Keratinocyte (primary cell): ENCODE results near the gene LTB4R2. TPM values are rescaled to one million over a fixed set of nuclear protein-coding genes. Genes with fewer than 3 reads are reported as not detected.

Experiments
- DNase-seq: peaks from one replicate; pipeline ENCODE4 v3.0.0-alpha.2; 2011; ENCODE audit warnings: low read depth, missing footprints, low spot score
- FAIRE-seq: peaks from 2 replicates; lab custom pipeline; 2011; peaks lifted over from hg19 to GRCh38; lab: Jason Lieb, UNC
- H2AFZ ChIP-seq: 2 replicates; pipeline ENCODE4 v1.6.0; 2012; ENCODE audit warnings: low read length, control low read depth, inconsistent platforms; ENCODE audit not compliant: control insufficient read depth
- H3K27ac ChIP-seq: 2 replicates; pipeline ENCODE4 v1.5.1; 2011; ENCODE audit warnings: low read length; ENCODE audit not compliant: control insufficient read depth, insufficient read depth
- H3K27me3 ChIP-seq: 3 replicates; pipeline ENCODE4 v1.6.0; 2011; ENCODE audit warnings: low read length; ENCODE audit not compliant: control insufficient read depth, insufficient read depth; ENCODE audit errors: extremely low read depth
- H3K36me3 ChIP-seq, 2 experiments: 2 replicates in 1 of 2; 3 replicates in 1 of 2; pipeline ENCODE4 v1.5.1; 2011; ENCODE audit warnings: low read length in 2 of 2, mild to moderate bottlenecking in 1 of 2; ENCODE audit not compliant: control insufficient read depth in 2 of 2, insufficient read depth in 2 of 2; ENCODE audit errors: extremely low read depth in 1 of 2
- H3K4me1 ChIP-seq: 3 replicates; pipeline ENCODE4 v1.5.1; 2011; ENCODE audit warnings: low read length; ENCODE audit not compliant: control insufficient read depth, insufficient read depth; ENCODE audit errors: extremely low read depth
- H3K4me2 ChIP-seq: 3 replicates; pipeline ENCODE4 v1.6.0; 2011; ENCODE audit warnings: low read depth, low read length; ENCODE audit not compliant: control insufficient read depth, insufficient read depth; ENCODE audit errors: extremely low read depth
- H3K4me3 ChIP-seq, 3 experiments: fragments of 200-600 bp in 1 of 3; sonication (generic) in 1 of 3; 2 replicates in 2 of 3; 3 replicates in 1 of 3; pipeline ENCODE4 v1.5.1; 2011 to 2016; ENCODE audit warnings: low read length in 3 of 3, mild to moderate bottlenecking in 3 of 3, control low read depth in 2 of 3, inconsistent platforms in 1 of 3, low read depth in 1 of 3, mixed read lengths in 1 of 3, mixed run types in 1 of 3, moderate library complexity in 1 of 3; ENCODE audit not compliant: control insufficient read depth in 2 of 3, insufficient read depth in 2 of 3; ENCODE audit errors: extremely low read depth in 1 of 3
- H3K79me2 ChIP-seq: 2 replicates; pipeline ENCODE4 v1.6.0; 2012; ENCODE audit warnings: low read length; ENCODE audit not compliant: control insufficient read depth, insufficient read depth
- H3K9ac ChIP-seq: 3 replicates; pipeline ENCODE4 v1.6.0; 2011; ENCODE audit warnings: low read length; ENCODE audit not compliant: control insufficient read depth, insufficient read depth; ENCODE audit errors: extremely low read depth
- H3K9me1 ChIP-seq: 3 replicates; pipeline ENCODE4 v1.6.0; 2011; ENCODE audit warnings: low read length; ENCODE audit not compliant: control insufficient read depth, insufficient read depth; ENCODE audit errors: extremely low read depth
- H3K9me3 ChIP-seq: 2 replicates; pipeline ENCODE4 v1.5.1; 2012; ENCODE audit warnings: low read depth, low read length; ENCODE audit not compliant: control insufficient read depth
- H4K20me1 ChIP-seq: 3 replicates; pipeline ENCODE4 v1.6.0; 2011; ENCODE audit warnings: low read length; ENCODE audit not compliant: control insufficient read depth, insufficient read depth; ENCODE audit errors: extremely low read depth
- EZH2 ChIP-seq: IDR thresholded peaks from one replicate; pipeline ENCODE4 v1.6.1; 2012; ENCODE audit warnings: inconsistent platforms, mild to moderate bottlenecking, low read length, moderate library complexity
- dilution Hi-C: fragments of 300-500 bp; cut with MboI; formaldehyde crosslinking; loops from one replicate; pipeline ENCODE4 v1.7.0; 2020; ENCODE audit warnings: low sequenced_read_pairs; ENCODE audit not compliant: extremely low pct_ligation_motif_present
- polyA plus RNA-seq, 5 experiments: library from polyadenylated mRNA; depleted of rRNA in 3 of 5; stranded (reverse) in 3 of 5; stranded (forward) in 1 of 5; unstranded in 1 of 5; fragments of >200 nt; gene quantifications; 1 replicate in 1 of 5; 2 replicates in 3 of 5; 3 replicates in 1 of 5; pipeline versions ENCODE4 v1.2.1 to v1.2.3, GENCODE V29; 2011 to 2012; ENCODE audit warnings: missing spikeins in 2 of 5, low read depth in 1 of 5, low replicate concordance in 1 of 5
- TF ChIP-seq, protein P1 (sequence below), 3 experiments: IDR thresholded peaks in 1 of 3; conservative IDR thresholded peaks in 1 of 3; optimal IDR thresholded peaks in 1 of 3; 2 replicates in 2 of 3; 3 replicates in 1 of 3; pipeline versions ENCODE3 to v1.5.1; 2011; ENCODE audit warnings: low read length in 3 of 3, mild to moderate bottlenecking in 3 of 3, moderate library complexity in 2 of 3, control low read depth in 1 of 3, inconsistent platforms in 1 of 3; ENCODE audit not compliant: insufficient read depth in 2 of 3; ENCODE audit errors: extremely low read depth in 1 of 3

The LTB4R2 gene
- polyA plus RNA-seq, 1 donor (not counting 4 experiments of a cell fraction or from before 2014, with no cell fraction given): 7.9 TPM

- Histone ChIP-seq H3K9me1 (no peaks in the 10 kb centered on the region), H3K9ac (no peak overlapping the region), H3K4me2 (no peak overlapping the region), H3K4me1 (no peaks in the 10 kb centered on the region), H3K27ac (no peak overlapping the region), H3K27me3 (peaks cover 3% of the 10 kb centered on the region), H3K9me3 (no peaks in the 10 kb centered on the region), H4K20me1 (no peaks in the 10 kb centered on the region), H2AFZ (no peak overlapping the region), H3K79me2 (no peaks in the 10 kb centered on the region), H3K36me3 (no peaks in the 10 kb centered on the region), H3K4me3 (no peak overlapping the region)
- FAIRE-seq (no peak), DNase-seq (no peak)
- dilution Hi-C loops: no loop called here
- TF ChIP-seq EZH2: no peak
- TF ChIP-seq, protein P1, sequence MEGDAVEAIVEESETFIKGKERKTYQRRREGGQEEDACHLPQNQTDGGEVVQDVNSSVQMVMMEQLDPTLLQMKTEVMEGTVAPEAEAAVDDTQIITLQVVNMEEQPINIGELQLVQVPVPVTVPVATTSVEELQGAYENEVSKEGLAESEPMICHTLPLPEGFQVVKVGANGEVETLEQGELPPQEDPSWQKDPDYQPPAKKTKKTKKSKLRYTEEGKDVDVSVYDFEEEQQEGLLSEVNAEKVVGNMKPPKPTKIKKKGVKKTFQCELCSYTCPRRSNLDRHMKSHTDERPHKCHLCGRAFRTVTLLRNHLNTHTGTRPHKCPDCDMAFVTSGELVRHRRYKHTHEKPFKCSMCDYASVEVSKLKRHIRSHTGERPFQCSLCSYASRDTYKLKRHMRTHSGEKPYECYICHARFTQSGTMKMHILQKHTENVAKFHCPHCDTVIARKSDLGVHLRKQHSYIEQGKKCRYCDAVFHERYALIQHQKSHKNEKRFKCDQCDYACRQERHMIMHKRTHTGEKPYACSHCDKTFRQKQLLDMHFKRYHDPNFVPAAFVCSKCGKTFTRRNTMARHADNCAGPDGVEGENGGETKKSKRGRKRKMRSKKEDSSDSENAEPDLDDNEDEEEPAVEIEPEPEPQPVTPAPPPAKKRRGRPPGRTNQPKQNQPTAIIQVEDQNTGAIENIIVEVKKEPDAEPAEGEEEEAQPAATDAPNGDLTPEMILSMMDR (optimal IDR thresholded peaks at IDR 0.05 in 1 of 3, IDR thresholded peaks at IDR 0.05 in 1 of 3, conservative IDR thresholded peaks at IDR 0.05 in 1 of 3; ENCODE audit: extremely low read depth in 1 of 3, insufficient read depth in 2 of 3, low read length in 3 of 3): no peak
Measured at GRCh38 chr14:24324024-24324423, 14.1 kb downstream of the LTB4R2 start.

- no peaks in the 10 kb centered on the region for H3K9me1 ChIP-seq
- H2AFZ ChIP-seq: no peak overlapping the region
- no peaks in the 10 kb centered on the region for H3K4me1 ChIP-seq
- DNase-seq: no peak
- no peak overlapping the region for H3K4me2 ChIP-seq
- H4K20me1 ChIP-seq: no peaks in the 10 kb centered on the region
- no peak for FAIRE-seq
- H3K27ac ChIP-seq: no peak overlapping the region
- no peak overlapping the region for H3K4me3 ChIP-seq
- no peaks in the 10 kb centered on the region for H3K79me2 ChIP-seq
- H3K27me3 ChIP-seq: no peaks in the 10 kb centered on the region
- dilution Hi-C loops: no loop called here
- H3K9ac ChIP-seq: no peak overlapping the region
- no peaks in the 10 kb centered on the region for H3K36me3 ChIP-seq
- TF ChIP-seq EZH2: no peak
- TF ChIP-seq, protein P1 (optimal IDR thresholded peaks at IDR 0.05 in 1 of 3, IDR thresholded peaks at IDR 0.05 in 1 of 3, conservative IDR thresholded peaks at IDR 0.05 in 1 of 3; ENCODE audit: extremely low read depth in 1 of 3, insufficient read depth in 2 of 3, low read length in 3 of 3): no peak
- no peaks in the 10 kb centered on the region for H3K9me3 ChIP-seq
Measured at GRCh38 chr14:24325041-24325530, 15.1 kb downstream of the LTB4R2 start.
